HG02642 (cell line): Measurements from ENCODE around the gene RASSF5.

ENCODE experiments used
- ATAC-seq: cut with Tn5 transposase; IDR thresholded peaks from one replicate; pipeline ENCODE4 v1.9.1; 2021; ENCODE audit warnings: mild to moderate bottlenecking; ENCODE audit not compliant: unreplicated experiment, poor library complexity

The RASSF5 gene

GRCh38 chr1:206495011-206495461 is 12.3 kb upstream of the RASSF5 start:
- ATAC-seq, result no peak

GRCh38 chr1:206495493-206496046 is 11.8 kb upstream of the RASSF5 start:
- peak; percentile 23 for ATAC-seq

- ATAC-seq, result peak; percentile 56
Measured at GRCh38 chr1:206496131-206496793, 11.1 kb upstream of the RASSF5 start.

- ATAC-seq, result no peak
Measured at GRCh38 chr1:206497363-206497762, 10.0 kb upstream of the RASSF5 start.

- no peak for ATAC-seq
Measured at GRCh38 chr1:206497774-206498173, 9.6 kb upstream of the RASSF5 start.

GRCh38 chr1:206498685-206499084 is 8.6 kb upstream of the RASSF5 start:
- ATAC-seq, result no peak

GRCh38 chr1:206500046-206500445 is 7.3 kb upstream of the RASSF5 start:
- no peak for ATAC-seq

- no peak for ATAC-seq
Measured at GRCh38 chr1:206501881-206502280, 5.5 kb upstream of the RASSF5 start.

GRCh38 chr1:206502403-206502802 is 4.9 kb upstream of the RASSF5 start:
- ATAC-seq, result no peak

- ATAC-seq, result no peak
Measured at GRCh38 chr1:206502812-206503211, 4.5 kb upstream of the RASSF5 start.

- peak; percentile 47 for ATAC-seq
Measured at GRCh38 chr1:206503591-206504362, 3.6 kb upstream of the RASSF5 start.

GRCh38 chr1:206504363-206504713 is 3.0 kb upstream of the RASSF5 start:
- ATAC-seq, result no peak

- no peak for ATAC-seq
Measured at GRCh38 chr1:206505702-206506355, 1.5 kb upstream of the RASSF5 start.

GRCh38 chr1:206506405-206507283 is 687 bp upstream of the RASSF5 start:
- peak; percentile 14 for ATAC-seq

- no peak for ATAC-seq
Measured at GRCh38 chr1:206508130-206508889, 979 bp downstream of the RASSF5 start.

- ATAC-seq, result no peak
Measured at GRCh38 chr1:206508956-206509355, 1.6 kb downstream of the RASSF5 start.

- no peak for ATAC-seq
Measured at GRCh38 chr1:206509612-206510257, 2.4 kb downstream of the RASSF5 start.

GRCh38 chr1:206510371-206510770 is 3.0 kb downstream of the RASSF5 start:
- no peak for ATAC-seq
